D341Med (cell line): ENCODE data around the gene CSAG1.
"Not testable (repeated sequence)": the region's sequence is repeated elsewhere in the genome, so short reads cannot be mapped to it uniquely, and the experiment has no call there.

Source experiments
- DNase-seq: peaks from one replicate; pipeline ENCODE4 v3.0.0; 2012; ENCODE audit warnings: low spot score

CSAG1 gene

DNA sequence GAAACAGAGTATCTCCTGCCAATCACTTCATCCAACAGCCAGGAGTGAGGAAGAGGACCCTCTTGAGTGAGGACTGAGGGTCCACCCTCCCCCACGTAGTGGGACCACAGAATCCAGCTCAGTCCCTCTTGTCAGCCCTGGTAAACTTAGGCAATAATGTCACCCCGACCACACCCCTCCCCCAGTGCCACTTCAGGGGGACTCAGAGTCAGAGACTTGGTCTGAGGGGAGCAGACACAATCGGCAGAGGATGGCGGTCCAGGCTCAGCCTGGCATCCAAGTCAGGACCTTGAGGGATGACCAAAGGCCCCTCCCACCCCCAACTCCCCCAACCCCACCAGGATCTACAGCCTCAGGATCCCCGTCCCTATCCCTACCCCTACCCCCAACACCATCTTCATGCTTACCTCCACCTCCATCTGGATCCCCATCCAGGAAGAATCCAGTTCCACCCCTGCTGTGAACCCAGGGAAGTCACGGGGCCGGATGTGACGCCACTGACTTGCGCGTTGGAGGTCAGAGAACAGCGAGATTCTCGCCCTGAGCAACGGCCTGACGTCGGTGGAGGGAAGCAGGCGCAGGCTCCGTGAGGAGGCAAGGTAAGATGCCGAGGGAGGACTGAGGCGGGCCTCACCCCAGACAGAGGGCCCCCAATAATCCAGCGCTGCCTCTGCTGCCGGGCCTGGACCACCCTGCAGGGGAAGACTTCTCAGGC, at the start of gene CSAG1, which contains the start of gene MAGEA12:
Gene CSAG1, minus strand, starts transcription at position 461 of the 715 bp plus-strand sequence. CDS start 1,261 bp downstream, outside the sequence.
Gene MAGEA12, plus strand, starts transcription at position 497 of the 715 bp plus-strand sequence. CDS start 2,405 bp downstream, outside the sequence.
- DNase-seq: no peak

- DNase-seq: not testable (repeated sequence)
These were observed 36.2 kb upstream of the CSAG1 start, which contains the start of gene MAGEA6 for GRCh38 chrX:152769549-152770289. Gene MAGEA6 (minus strand): TSS chrX:152769689. CDS start chrX:152767650, 2,039 bp downstream.

DNA sequence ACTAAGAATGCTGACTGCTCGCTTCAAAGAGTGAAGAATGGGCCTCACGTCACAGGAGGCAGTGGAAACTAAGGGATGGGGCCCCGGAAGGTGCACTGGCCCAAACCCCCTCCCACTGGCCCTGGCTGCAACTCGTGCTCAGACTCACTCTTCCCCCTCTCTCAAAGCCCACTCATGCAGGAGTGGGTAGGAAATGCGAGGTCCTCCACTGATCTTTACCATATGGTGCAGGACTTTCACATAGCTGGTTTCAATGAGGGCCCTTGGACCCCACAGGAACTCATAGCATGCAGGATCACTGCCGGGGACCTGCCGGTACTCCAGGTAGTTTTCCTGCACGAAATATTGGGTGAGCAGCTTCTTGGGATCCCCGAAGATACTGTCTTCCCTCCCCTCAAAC, 33.0 kb upstream of the CSAG1 start:
- not testable (repeated sequence) for DNase-seq

- DNase-seq: not testable (repeated sequence)
These were observed 28.1 kb upstream of the CSAG1 start for GRCh38 chrX:152761582-152761981.

- DNase-seq: not testable (repeated sequence)
These were observed 26.0 kb upstream of the CSAG1 start for GRCh38 chrX:152759544-152759943.

DNA sequence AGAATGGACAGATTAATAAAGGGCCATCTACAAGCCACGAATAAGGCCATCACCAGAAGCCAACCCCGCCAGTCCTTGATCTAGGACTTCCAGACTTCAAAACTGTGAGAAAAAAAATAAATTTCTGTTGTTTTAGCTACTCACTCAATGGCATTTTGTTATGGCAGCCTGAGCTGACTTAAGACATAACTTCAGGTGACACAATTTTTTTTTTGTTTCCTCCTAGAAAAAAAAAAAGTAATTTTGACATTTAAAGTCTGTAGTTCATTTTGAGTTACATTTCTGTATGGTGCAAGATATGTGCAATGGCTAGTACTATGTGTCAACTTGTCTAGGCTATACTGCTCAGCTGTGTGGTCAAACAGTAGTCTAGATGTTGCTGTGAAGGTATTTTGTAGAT, 25.4 kb upstream of the CSAG1 start, which contains the start of gene CSAG3:
Gene CSAG3, plus strand, starts transcription at position 301 of the 400 bp plus-strand sequence.
- DNase-seq: not testable (repeated sequence)

DNA sequence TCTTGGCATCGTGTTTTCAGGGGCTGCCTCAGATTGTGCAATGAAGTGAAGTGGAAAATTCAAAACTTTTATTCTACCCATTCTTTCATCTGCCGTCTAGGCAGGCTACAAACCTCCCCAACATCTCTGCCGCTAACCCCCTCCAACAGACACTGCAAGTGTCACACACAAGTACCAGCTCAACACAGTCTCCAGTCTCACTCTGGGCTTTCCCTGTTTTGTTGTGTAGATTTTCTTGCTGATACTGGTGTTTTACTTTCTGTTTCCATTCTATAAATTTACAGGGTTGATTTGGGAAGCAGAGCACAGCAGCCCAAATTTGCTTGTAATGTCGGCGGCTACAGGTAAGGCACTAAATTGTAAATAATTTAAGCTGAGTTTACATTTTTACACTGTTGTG, 21.4 kb upstream of the CSAG1 start:
- not testable (repeated sequence) for DNase-seq

GRCh38 chrX:152753686-152754650, 20.4 kb upstream of the CSAG1 start, which contains the start of gene MAGEA2:
Gene MAGEA2 (minus strand): TSS chrX:152753842. CDS start chrX:152751363, 2,479 bp downstream.
- not testable (repeated sequence) for DNase-seq

DNA sequence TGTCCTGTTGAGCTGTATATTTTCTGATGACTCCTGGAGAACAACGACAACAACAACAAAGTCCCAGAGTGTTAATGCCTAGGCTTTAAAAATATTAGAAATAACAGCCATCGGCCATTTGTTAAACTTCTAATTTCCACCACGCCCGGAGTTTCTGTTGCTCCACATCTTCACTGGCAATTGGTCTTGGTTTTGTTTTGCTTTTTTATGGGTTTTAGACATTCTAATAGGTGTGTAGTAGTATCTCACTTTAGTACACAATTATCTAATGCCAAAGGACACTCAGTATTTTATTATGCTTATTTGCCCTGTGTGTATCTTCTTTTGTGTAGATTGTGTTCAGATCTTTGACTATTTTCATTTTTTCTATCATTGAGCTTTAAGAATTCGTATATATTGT, 5.0 kb upstream of the CSAG1 start:
- no peak for DNase-seq

DNA sequence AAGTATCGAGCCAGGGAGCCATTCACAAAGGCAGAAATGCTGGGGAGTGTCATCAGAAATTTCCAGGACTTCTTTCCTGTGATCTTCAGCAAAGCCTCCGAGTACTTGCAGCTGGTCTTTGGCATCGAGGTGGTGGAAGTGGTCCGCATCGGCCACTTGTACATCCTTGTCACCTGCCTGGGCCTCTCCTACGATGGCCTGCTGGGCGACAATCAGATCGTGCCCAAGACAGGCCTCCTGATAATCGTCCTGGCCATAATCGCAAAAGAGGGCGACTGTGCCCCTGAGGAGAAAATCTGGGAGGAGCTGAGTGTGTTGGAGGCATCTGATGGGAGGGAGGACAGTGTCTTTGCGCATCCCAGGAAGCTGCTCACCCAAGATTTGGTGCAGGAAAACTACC, 3.0 kb upstream of the CSAG1 start:
- DNase-seq: not testable (repeated sequence)

DNA sequence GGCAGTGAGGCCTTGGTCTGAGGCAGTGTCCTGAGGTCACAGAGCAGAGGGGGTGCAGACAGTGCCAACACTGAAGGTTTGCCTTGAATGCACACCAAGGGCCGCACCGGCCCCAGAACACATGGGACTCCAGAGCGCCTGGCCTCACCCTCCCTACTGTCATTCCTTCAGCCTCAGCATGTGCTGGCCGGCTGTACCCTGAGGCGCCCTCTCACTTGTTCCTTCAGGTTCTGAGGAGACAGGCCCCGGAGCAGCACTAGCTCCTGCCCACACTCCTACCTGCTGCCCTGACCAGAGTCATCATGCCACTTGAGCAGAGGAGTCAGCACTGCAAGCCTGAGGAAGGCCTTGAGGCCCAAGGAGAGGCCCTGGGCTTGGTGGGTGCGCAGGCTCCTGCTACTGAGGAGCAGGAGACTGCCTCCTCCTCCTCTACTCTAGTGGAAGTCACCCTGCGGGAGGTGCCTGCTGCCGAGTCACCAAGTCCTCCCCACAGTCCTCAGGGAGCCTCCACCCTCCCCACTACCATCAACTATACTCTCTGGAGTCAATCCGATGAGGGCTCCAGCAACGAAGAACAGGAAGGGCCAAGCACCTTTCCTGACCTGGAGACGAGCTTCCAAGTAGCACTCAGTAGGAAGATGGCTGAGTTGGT, 2.5 kb upstream of the CSAG1 start:
- DNase-seq: no peak

- DNase-seq: no peak
These were observed 1.6 kb upstream of the CSAG1 start for GRCh38 chrX:152735101-152735500.

DNA sequence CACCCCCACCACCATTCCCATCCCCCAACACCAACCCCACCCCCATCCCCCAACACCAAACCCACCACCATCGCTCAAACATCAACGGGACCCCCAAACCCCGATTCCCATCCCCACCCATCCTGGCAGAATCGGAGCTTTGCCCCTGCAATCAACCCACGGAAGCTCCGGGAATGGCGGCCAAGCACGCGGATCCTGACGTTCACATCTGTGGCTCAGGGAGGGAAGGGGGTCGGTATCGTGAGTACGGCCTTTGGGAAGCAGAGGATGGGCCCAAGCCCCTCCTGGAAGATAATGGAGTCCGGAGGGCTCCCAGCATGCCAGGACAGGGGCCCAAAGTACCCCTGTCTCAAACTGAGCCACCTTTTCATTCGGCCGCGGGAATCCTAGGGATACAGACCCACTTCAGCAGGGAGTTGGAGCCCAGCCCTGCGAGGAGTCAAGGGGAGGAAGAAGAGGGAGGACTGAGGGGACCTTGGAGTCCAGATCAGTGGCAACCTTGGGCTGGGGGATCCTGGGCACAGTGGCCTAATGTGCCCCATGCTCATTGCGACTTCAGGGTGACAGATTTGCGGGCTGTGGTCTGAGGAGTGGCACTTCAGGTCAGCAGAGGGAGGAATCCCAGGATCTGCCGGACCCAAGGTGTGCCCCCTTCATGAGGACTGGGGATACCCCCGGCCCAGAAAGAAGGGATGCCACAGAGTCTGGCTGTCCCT, 780 bp upstream of the CSAG1 start:
- DNase-seq: not testable (repeated sequence)

GRCh38 chrX:152725409-152725808, 8.1 kb downstream of the CSAG1 start:
- DNase-seq: no peak

DNA sequence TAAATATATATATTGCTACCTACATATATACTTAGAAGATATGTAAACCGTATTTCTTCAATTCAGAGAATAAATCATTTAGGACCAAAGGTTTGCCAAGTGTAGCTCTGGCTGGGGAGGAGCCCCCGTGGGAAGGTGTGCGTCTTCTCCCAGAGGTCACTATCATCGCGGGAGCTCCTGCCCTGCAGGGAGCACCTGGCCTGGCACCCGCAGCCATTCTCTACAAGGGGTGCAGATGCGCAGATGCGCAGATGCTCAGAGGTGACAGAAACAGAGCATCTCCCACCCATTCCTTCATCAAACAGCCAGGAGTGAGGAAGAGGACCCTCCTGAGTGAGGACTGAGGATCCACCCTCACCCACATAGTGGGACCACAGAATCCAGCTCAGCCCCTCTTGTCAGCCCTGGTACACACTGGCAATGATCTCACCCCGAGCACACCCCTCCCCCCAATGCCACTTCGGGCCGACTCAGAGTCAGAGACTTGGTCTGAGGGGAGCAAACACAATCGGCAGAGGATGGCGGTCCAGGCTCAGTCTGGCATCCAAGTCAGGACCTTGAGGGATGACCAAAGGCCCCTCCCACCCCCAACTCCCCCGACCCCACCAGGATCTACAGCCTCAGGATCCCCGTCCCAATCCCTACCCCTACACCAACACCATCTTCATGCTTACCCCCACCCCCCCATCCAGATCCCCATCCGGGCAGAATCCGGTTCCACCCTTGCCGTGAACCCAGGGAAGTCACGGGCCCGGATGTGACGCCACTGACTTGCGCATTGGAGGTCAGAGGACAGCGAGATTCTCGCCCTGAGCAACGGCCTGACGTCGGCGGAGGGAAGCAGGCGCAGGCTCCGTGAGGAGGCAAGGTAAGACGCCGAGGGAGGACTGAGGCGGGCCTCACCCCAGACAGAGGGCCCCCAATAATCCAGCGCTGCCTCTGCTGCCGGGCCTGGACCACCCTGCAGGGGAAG, 19.4 kb downstream of the CSAG1 start, which contains the start of gene MAGEA2B:
Gene MAGEA2B, plus strand, starts transcription at position 814 of the 973 bp plus-strand sequence. CDS start 2,479 bp downstream, outside the sequence.
- DNase-seq: not testable (repeated sequence)

DNA sequence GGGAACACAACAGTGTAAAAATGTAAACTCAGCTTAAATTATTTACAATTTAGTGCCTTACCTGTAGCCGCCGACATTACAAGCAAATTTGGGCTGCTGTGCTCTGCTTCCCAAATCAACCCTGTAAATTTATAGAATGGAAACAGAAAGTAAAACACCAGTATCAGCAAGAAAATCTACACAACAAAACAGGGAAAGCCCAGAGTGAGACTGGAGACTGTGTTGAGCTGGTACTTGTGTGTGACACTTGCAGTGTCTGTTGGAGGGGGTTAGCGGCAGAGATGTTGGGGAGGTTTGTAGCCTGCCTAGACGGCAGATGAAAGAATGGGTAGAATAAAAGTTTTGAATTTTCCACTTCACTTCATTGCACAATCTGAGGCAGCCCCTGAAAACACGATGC, 20.3 kb downstream of the CSAG1 start:
- DNase-seq: not testable (repeated sequence)

- not testable (repeated sequence) for DNase-seq
These were observed 24.3 kb downstream of the CSAG1 start, which contains the start of gene CSAG2 for GRCh38 chrX:152709173-152709572. Gene CSAG2 (minus strand): TSS chrX:152709273. CDS start chrX:152709112, 161 bp downstream.

- DNase-seq: not testable (repeated sequence)
These were observed 27.0 kb downstream of the CSAG1 start for GRCh38 chrX:152706500-152706899.

DNA sequence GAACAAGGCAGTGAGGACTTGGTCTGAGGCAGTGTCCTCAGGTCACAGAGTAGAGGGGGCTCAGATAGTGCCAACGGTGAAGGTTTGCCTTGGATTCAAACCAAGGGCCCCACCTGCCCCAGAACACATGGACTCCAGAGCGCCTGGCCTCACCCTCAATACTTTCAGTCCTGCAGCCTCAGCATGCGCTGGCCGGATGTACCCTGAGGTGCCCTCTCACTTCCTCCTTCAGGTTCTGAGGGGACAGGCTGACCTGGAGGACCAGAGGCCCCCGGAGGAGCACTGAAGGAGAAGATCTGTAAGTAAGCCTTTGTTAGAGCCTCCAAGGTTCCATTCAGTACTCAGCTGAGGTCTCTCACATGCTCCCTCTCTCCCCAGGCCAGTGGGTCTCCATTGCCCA, 33.1 kb downstream of the CSAG1 start:
- not testable (repeated sequence) for DNase-seq
